NCI-H2196 treated with DMSO at 0.1 percent for 48 hours (cell line): Measurements from ENCODE around the gene GCKR.
"Not testable (repeated sequence)": the region's sequence is repeated elsewhere in the genome, so short reads cannot be mapped to it uniquely, and the experiment has no call there.

Experiments
- DNase-seq: peaks from one replicate; lab custom pipeline; 2025; ENCODE audit not compliant: unreplicated experiment; lab: John Stamatoyannopoulos, UW

GCKR gene

DNA sequence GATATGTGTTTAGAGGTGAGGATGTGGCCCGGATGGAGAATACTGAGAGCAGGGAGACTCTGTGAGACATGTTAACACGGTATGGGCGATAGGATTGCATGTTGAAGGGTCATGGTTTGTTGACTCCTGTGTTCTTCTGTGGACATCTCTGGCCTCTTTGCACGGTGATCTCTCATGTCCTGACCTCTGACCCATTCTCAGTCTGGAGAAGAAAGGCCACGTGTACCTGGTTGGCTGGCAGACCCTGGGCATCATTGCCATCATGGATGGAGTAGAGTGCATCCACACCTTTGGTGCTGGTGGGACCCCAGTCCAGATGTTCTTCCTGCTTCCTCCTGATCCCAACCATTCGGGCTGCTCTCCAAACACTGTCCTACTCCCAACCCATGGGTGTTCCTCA, 9.9 kb downstream of the GCKR start:
- no peak for DNase-seq

GRCh38 chr2:27507293-27507692, 10.7 kb downstream of the GCKR start:
- DNase-seq, result no peak

- DNase-seq, result peak; percentile 73
Measured at GRCh38 chr2:27509326-27509725, 12.7 kb downstream of the GCKR start.

DNA sequence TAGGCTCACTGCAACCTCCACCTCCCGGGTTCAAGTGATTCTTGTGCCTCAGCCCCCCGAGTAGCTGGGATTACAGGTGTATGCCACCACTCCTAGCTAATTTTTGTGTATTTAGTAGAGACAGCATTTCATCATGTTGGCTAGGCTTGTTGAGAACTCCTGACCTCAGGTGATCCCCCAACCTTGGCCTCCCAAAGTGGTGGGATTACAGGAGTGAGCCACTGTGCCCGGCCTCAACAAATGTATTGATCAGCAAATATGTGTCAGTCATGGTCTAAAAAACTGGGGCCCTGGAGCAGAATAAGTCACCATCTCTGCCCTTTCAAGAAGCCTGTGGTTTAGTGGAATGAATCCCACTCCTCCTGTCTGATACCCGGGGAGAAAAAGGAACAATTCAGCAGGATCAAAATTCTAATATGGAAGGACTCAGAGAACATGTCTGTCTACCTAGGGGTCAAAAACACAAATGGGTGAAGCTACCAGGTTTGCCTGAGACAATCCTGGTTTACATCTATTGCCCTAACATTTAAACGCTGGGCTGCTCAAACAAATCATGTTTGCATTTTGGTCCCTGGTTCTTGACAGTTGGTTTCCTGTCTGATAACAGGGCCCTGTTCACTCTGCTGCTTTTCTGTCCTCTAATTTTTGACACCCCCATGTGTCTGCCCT, 21.6 kb downstream of the GCKR start:
- DNase-seq, result no peak

DNA sequence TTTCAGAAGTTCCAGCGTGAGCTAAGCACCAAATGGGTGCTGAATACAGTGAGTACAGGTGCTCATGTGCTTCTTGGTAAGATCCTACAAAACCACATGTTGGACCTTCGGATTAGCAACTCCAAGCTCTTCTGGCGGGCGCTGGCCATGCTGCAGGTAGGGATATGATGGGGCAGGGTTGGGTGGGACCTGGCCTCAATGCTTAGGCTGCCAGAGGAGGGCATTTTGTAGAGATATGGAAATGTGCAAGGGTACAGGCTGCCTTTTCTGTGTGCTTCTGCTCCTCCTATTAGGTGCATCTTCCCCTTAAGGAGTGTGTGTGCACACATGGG, 22.1 kb downstream of the GCKR start:
- DNase-seq, result no peak

- DNase-seq, result no peak
Measured at GRCh38 chr2:27520316-27520715, 23.7 kb downstream of the GCKR start.

- DNase-seq, result no peak
Measured at GRCh38 chr2:27522400-27522945, 25.8 kb downstream of the GCKR start.

DNA sequence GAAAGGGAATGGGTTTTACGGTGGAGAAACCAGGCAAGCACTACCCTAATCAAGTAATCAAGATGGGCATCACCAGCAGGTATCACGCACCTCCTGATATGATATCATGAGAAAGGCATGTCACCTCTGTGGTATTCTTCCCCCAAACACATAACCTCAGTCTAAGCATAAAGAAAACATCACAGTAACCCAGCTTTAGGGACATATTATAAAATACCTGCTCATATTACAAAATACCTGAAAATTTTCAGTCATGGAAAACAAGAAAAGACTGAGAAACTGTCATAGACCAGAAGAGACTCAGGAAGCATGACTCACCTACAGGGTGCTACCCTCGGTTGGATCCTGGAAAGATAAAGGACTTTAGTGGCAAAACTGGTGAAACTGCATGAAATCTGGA, 30.5 kb downstream of the GCKR start:
- DNase-seq, result no peak

GRCh38 chr2:27531983-27532382, 35.3 kb downstream of the GCKR start:
- no peak for DNase-seq

GRCh38 chr2:27537287-27537686, 40.6 kb downstream of the GCKR start:
- no peak for DNase-seq

DNA sequence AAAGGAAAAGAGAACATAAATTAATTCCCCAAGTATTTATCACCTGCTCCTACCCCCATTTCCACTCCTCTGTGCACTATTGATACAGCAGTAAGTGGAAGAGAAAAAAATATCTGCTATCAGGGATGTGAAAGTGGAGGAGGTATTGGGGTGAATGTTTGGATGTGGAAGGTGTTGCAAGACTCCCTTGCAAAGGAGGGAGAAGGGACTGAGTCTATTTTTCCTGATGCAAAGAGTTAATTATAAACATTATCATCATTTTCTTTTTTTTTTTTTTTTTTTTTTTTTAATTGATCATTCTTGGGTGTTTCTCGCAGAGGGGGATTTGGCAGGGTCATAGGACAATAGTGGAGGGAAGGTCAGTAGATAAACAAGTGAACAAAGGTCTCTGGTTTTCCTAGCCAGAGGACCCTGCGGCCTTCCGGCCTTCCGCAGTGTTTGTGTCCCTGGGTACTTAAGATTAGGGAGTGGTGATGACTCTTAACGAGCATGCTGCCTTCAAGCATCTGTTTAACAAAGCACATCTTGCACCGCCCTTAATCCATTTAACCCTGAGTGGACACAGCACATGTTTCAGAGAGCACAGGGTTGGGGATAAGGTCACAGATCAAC, 42.3 kb downstream of the GCKR start:
- not testable (repeated sequence) for DNase-seq

- DNase-seq, result not testable (repeated sequence)
Measured at GRCh38 chr2:27539649-27540048, 43.0 kb downstream of the GCKR start.

DNA sequence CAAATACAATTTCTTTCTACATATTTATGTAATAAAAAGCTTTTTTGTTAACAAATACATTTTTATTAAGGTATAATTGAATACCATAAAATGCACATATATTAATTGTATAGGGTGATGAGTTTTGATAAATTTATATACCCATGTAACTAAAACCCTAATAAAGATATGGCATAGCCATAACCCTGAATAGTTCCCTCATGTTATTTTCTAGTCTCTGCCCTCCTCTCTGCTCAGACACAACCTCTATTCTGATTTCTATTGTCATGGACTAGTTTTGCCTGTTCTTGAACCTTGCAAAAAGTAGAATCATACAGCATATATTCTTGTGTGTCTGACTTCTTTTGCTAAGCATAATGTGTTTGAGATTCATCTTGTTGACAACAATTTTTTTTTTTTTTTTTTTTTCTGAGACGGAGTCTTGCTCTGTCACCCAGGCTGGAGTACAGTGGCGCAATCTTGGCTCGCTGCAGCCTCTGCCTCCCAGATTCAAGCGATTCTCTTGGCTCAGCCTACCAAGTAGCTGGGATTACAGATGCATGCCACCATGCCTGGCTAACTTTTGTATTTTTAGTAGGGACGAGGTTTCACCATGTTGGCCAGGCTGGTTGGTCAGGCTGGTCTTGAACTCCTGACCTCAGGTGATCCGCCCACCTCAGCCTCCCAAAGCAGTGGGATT, 47.6 kb downstream of the GCKR start:
- no peak for DNase-seq

- DNase-seq, result no peak
Measured at GRCh38 chr2:27545348-27546141, 48.9 kb downstream of the GCKR start.

DNA sequence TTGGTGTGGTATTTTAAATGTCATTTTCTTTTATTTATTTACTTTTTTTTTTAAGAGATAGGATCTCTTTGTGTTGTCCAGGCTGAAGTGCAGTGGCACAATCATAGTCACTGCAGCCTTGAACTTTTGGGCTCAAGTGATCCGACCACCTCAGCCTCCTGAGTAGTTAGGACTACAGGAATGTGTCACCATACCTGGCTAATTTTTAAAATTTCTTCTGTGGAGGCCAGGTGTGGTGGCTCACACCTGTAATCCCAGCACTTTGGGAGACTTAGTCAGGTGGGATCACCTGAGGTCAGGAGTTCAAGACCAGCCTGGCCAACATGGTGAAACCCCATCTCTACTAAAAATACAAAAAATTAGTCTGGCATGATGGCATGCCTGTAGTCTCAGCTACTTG, 52.7 kb downstream of the GCKR start:
- DNase-seq, result no peak

- no peak for DNase-seq
Measured at GRCh38 chr2:27551514-27551913, 54.9 kb downstream of the GCKR start.

GRCh38 chr2:27552941-27553340, 56.3 kb downstream of the GCKR start:
- no peak for DNase-seq

GRCh38 chr2:27554451-27554850, 57.8 kb downstream of the GCKR start:
- not testable (repeated sequence) for DNase-seq

DNA sequence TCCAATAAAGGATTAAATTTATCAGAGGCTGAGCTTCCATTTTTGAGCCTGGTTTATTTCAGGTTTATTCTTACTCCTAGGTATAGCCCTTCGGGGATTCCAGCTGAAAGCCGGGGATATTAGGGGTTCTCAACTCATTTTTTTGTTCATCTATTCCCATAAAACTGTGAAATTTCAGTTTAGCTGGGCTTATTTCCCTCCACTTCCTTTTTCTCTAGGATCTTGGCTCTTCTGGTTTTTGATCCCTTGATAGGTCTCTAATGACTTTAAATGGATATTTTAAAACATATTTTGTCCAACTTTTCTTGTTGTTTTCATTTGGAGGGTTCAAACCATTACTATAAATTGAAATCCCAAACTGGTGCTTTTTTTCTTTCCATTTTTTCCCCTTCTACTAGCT, 62.6 kb downstream of the GCKR start:
- no peak for DNase-seq

DNA sequence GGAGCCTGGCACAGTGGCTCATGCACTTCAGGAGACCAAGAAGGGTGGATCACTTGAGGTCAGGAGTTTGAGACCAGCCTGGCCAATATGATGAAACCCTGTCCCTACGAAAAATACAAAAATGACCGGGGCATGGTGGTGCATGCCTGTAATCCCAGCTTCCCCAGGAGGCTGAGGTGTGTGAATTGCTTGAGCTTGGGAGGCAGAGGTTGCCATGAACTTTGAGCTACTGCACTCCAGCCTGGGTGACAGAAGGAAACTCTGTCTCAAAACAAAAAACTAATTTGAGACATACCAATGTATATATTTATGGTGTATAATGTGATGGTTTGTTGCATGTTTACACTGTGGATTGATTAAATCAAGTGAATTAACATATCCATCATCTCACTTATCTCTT, 64.4 kb downstream of the GCKR start:
- DNase-seq, result no peak

GRCh38 chr2:27566628-27567027, 70.0 kb downstream of the GCKR start:
- no peak for DNase-seq

GRCh38 chr2:27569398-27569797, 72.8 kb downstream of the GCKR start:
- no peak for DNase-seq
